Activated naive CD4-positive, alpha-beta T cell (primary cell): ENCODE measurements around the gene RGS12.

Experiments
- DNase-seq, 4 experiments: peaks; one replicate each; lab custom pipeline; 2025; lab: John Stamatoyannopoulos, UW

The RGS12 gene

GRCh38 chr4:3332498-3332897 is 39.7 kb downstream of the RGS12 start:
- no peak for DNase-seq

- no peak for DNase-seq
These were observed 41.5 kb downstream of the RGS12 start for GRCh38 chr4:3334316-3334715.

- no peak for DNase-seq
These were observed 42.6 kb downstream of the RGS12 start for GRCh38 chr4:3335385-3335784.

GRCh38 chr4:3335982-3336381 is 43.2 kb downstream of the RGS12 start:
- DNase-seq, result no peak

GRCh38 chr4:3336382-3337356 is 43.8 kb downstream of the RGS12 start:
- DNase-seq, result no peak

GRCh38 chr4:3337357-3337732 is 44.5 kb downstream of the RGS12 start:
- DNase-seq, result no peak

- DNase-seq, result no peak
These were observed 45.0 kb downstream of the RGS12 start for GRCh38 chr4:3337811-3338210.

GRCh38 chr4:3338321-3338838 is 45.6 kb downstream of the RGS12 start:
- no peak for DNase-seq

- DNase-seq, result no peak
These were observed 46.2 kb downstream of the RGS12 start for GRCh38 chr4:3338976-3339531.

GRCh38 chr4:3339577-3339976 is 46.8 kb downstream of the RGS12 start:
- DNase-seq, result no peak

GRCh38 chr4:3340038-3340699 is 47.3 kb downstream of the RGS12 start:
- no peak for DNase-seq

- DNase-seq, result no peak
These were observed 47.9 kb downstream of the RGS12 start for GRCh38 chr4:3340700-3341083.

- no peak for DNase-seq
These were observed 48.9 kb downstream of the RGS12 start for GRCh38 chr4:3341760-3342159.

GRCh38 chr4:3342182-3342854 is 49.5 kb downstream of the RGS12 start:
- DNase-seq, result no peak
